Hematopoietic multipotent progenitor cell (in vitro differentiated cells): ENCODE data around the gene INSIG1. TPM values are rescaled to one million over a fixed set of nuclear protein-coding genes. Genes with fewer than 3 reads are reported as not detected.

Source experiments
- DNase-seq, 3 donors: peaks; one replicate each; pipeline ENCODE4 v3.0.0-alpha.2; 2011 to 2015; ENCODE audit warnings: low read depth in 2 of 3, low spot score in 2 of 3
- total RNA-seq: library from RNA; depleted of rRNA; stranded (reverse); fragments of >200 nt; gene quantifications from one replicate; pipeline ENCODE4 v1.2.3, GENCODE V29; 2012

The INSIG1 gene
- total RNA-seq, 1 donor: 95.9 TPM

DNA sequence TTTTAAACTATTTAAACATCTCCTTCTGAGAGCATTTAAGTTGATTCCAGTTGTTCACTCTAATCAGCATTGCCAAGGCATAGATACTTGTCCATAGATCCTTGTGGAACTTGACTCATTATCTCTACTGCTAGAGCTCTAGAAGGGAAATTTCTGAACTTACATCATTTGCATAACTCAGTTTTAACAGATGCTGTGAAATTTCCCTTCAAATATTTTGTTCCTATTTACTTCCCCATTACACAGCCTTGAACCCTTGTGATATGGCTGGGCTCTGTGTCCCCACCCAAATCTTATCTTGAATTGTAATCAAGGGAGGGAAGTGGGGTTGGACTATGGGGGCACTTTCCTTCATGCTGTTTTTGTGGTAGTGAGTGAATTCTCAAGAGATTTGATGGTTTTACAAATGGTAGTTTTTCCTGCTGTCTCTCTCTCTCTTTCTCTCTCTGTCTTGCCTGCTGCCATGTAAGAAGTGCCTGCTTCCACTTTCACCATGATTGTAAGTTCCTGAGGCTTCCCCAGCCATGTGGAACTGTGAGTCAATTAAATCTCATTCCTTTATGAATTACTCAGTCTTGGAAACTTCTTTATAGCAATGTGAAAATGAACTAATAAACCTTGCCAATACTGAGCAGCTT, 25.4 kb downstream of the INSIG1 start:
- DNase-seq: no peak

DNA sequence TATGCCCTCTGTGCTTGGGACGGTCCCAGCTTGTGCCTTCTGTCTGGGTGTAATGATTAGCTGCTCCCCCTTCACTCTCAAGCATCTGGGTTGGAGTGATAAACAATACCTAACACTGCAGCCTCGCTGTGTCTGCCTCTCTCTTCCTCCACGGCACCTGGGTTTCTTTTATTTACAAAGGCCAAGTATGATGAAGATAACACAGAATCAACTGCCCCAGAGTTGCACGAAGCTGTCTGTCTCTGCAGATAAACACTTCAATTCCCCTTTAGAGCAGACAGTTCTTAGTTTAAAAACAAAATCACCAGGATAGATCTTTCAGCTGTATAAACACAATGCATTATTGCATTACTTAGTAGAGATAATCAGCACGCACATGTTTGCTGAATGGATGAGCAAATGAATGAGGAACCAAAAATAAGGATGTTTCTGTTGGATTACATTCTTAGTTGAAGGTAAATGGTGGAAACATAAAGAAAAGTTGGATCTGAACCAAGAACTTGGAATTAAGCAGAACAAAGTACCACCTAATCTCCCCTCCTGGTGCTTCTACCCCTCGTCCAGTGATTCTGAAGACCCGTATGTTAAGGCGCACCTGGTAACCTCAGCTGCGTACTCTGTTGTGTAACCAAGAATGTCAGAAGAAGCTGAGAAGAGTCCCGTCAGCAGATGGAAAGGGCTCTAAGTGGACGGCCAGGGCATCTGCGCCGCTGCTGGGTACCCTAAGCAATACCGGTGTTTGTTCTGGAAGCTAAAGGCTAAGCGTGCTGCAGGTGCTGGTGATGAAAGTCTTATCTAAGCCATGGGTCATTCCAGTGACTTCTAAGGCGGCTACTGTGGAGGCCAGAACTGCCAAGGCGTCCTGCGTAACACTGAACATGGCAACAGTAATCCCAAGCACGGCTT, 26.6 kb downstream of the INSIG1 start:
- DNase-seq: peak in 1 of 3 donors; percentile 19

DNA sequence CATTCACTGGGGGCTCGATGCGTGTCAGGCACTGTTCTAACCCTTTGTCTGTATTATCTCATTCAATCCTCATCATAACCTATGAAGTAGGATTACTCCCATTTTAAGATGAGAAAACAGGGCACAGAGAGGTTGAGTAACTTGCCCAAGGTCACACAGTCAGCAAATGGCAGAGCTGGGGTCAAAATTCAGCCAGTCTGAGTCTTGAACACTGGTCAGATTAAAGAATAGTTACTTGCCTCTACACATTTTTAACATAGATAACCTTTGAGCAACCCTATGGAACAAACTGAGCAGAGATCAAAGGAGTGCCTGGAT, 27.2 kb downstream of the INSIG1 start:
- no peak for DNase-seq

DNA sequence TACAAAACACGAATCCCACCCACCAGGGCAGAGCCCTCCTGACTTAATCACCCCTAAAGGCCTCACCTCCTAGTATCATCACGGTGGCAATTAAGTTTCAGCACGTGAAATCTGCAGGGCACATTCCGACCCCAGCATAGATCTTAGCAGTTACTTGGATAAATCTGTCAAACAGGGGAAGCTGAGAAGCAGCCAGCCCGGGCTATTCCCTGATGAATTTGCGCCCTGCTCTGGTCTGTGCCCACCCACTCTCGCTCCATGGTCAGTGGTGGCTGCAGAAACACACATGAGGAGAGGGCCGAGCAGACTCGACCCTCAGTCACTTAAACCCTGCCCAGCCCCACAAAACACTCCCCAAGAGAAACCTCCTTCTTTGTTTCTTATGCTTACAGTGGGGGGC, 28.7 kb downstream of the INSIG1 start:
- no peak for DNase-seq

DNA sequence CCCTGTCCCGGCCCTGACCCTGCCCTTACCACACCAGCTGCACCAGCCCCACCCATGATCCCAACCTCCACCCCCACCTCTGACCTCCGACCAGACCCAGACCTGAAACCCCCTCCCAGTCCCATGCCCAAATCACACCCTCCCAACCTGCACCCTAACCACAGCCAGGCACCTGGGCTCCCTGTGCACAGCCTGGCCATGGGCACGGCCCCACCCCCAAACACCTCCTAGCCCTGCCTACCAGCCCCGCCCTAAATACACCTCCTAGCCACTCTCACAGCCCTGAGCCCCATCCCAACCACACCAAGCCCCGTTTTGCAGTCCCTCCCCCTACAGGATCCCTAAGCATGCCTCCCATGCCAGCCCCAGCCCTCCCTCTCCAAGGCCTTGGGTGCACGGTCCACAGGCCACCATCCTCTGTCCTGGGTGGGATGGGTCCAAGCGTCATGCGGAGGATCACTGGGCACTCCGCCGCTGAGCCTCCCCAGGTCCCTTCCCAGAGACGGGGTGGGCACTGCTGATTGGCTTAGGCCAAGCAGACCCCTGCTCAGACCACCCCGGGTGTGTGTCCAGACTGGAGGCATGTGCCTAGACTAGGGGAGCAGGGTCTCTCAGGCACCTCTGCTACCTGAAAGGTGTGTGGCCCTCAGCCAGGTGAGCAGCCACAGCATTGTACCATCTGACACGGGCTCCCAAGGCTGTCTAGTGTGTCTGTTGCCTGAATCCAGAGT, 30.1 kb downstream of the INSIG1 start:
- no peak for DNase-seq

DNA sequence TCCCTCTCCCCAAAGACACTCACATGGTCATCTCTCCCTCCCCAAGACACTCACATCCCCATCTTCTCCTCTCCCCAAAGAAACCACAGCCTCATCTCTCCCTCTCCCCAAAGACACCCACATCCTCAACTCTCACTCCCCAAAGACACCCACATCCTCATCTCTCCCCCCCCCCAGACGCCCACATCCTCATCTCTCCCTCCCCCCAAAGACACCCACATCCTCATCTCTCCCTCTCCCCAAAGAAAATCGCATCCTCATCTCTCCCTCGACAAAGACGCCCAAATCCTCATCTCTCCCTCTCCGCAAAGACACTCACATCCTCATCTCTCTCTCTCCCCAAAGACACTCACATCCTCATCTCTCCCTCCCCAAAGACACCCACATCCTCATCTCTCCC, 31.5 kb downstream of the INSIG1 start:
- DNase-seq: no peak

DNA sequence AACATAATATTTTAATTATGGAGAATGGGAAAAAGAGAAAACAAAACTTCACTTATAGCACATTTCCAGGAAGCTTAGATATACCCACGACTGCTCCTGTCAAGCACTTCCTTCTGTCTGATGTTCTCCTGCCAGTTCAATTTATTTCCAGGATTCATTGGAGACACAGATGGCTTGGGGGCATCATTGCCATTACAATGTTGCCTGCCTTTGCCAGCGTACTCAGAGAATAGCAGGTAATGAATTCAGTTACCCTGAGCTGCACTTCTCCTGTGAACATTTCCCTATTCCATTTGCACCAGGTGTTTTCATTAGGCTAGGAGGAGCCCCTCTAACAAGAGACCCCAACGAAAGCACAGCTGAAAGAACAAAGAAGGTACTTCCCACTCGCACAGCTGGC, 33.7 kb downstream of the INSIG1 start:
- no peak for DNase-seq

DNA sequence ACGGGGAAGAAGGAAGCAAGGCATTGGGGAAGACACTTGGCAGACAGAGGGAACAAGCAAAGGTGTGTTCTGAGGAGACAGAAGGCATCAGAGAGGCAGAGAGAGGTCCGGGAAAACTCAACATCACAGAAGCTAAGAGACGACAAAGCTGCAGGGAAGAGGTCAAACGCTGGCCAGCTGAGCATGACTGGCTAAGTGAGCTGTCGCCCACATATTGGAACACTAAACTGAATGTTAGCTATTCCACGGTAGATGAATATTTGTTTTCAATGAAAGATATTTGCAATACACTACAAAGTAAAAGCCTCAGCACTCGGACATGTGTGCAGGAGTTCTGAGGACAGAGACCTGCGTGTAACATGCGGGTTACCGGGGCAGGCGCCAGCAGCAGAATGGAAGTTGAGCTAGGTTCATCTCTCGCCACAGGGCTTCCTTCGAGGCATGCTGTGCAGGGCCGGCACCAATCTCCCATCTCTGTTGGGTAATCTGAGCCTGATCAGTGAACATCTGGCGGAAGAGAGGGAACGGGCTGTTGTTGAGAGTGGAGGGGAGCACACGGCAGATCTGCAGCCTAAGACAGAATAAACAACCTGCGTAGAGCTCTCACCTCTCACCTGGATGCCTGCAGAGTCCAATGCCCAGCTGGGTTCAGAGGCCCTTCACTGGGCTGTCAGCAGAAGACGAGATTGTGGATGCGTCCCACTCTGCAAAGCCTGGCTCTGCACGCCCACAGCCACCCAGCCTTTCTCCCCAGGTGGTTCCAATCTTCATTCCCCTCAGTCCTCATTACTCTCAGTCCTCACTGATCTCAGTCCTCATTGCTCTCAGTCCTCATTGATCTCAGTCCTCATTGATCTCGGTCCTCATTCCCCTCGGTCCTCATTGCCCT, 35.9 kb downstream of the INSIG1 start:
- no peak for DNase-seq

DNA sequence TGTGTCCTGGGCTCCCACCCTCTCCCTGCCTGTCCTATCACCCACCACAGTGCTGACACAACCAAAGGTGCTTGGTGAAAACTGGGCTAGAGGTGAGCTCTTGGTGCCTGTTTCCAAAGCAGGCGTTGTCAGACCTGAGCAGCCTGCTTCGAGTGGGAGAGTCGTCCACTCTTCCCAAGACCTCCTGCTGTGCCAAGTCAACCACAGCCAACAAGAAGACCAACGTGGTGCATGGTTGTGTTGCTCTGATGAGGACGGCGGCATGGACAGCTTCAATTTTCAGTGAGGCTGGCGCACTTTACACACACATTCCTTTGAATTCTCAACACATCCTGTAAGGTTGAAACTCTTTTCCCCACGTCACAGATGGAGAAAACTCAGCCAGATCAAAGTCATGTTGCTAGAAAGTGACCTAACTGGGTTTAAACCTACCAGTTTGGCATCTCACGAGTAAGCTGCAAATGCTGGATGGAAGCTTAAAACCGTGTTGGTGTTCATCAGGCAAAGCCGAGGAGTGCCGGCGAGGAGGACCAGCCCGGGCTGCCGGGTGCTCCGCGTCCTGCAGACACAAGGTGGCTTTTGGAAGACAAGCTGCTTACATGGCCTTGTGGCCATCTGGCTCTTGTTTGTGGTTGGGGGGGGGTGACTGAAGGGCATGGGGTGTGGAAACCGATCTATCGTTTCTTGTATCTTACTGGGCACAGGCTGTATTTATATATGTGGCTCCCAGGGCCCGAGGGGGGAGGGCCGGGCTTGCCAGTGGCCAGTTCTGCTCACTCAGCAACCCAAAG, 39.3 kb downstream of the INSIG1 start:
- no peak for DNase-seq

DNA sequence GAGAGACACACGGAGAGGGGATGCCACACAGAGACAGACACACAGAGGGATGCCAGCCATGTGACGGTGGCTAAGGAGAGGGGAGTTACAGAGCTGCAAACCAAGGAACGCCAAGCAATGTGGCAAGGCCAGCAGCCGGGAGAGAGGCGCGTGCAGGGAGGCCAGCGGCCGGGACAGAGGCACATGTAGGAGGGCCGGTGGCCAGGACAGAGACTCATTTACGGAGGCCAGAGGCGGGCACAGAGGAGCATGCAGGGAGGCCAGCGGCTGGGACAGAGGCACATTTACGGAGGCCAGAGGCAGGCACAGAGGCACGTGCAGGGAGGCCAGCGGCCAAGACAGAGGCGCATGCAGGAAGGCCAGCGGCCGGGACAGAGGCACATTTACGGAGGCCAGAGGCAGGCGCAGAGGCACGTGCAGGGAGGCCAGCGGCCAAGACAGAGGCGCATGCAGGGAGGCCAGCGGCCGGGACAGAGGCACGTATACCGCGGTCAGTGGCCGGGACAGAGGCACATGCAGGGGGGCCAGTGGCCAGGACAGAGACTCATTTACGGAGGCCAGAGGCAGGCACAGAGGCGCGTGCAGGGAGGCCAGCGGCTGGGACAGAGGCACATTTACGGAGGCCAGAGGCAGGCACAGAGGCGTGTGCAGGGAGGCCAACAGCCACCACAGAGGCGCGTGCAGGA, 40.4 kb downstream of the INSIG1 start:
- DNase-seq: no peak

DNA sequence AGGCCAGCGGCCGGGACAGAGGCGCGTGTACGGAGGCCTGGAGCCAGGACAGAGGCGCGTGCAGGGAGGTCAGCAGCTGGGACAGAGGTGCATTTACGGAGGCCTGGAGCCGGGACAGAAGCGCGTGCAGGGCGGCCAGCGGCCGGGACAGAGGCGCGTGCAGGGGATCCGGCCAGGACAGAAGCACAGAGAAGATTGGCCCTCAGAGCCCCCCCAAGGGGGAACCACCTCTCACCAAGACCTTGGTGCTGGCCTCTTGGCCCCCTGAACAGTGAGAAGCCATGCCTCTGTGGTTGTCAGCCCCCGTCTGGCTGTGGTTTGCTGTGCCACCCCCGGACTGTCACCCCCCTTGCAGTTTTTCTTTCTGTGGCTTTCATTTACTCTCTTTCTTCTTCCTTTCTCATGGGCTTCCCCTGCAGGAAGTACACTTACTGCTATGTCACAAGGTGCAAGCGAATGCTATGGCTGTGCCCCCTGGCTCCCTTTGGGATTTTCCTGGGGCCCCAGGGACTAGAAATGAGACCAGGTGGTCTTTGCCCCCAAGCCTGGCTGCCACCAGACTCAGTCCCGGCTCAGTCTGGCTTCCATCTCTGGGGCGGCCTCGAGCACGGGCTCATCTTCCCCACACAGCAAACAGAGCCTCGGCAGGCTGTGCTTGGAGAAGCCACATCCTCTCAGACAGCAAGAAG, 41.1 kb downstream of the INSIG1 start:
- peak in 1 of 3 donors; percentile 48 for DNase-seq

DNA sequence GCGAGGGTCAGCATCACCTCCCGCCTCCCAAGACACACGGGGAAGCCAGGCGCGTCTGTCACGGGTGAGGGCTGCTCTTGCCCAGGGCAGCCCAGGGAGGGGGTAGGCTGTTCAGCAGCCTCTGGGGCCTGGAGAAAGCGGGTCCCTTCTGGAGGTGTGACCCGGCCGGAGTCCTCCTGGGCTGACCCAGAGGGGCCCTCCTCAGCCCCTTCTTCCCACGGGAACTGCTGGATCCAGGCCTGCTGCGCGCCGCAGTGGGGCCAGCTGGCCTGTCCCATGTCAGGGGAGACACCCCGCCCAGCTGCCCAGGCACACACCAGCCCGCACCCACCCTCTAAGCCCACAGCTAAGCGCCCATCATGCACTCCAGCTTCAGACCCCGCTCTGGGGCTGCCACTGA, 41.8 kb downstream of the INSIG1 start:
- no peak for DNase-seq

DNA sequence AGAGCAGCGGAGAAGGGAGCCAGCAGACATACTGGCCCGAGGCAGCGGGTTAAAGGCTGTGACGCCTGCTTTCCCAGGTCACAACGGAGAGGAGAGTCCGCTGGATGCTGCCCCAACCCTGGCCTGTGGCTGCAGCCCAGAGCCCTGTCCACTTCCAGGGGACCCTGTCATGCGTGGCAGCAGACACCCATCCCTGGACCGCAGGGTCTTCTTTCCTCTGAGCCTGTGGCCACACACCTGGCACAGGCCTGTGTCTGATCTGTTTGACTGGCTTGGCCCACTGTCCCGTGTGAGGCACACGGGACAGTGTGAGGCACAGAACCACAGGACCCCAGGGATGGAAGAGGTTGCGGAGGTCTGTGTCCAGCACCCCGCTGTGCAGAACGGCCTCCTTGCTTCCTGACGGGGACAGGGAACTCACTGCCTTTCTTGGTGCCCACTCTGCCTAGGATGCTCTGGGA, 42.4 kb downstream of the INSIG1 start:
- no peak for DNase-seq

DNA sequence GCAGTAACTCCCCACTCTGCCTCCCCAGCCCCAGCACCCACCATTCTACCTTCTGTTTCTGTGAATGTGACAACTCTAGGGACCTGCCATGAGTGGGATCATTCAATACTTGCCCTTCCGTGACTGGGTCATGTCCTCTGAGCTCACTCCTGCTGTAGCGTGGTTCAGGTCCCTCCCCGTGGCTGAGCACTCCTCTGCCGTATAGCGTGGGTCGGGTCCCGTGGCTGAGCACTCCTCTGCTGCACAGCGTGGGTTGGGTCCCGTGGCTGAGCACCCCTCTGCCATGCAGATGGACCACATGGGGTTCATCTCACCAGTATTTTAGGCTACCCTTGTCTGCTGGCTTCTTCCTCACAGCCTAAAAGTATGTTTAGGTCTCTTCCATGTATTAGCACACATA, 43.0 kb downstream of the INSIG1 start:
- no peak for DNase-seq

DNA sequence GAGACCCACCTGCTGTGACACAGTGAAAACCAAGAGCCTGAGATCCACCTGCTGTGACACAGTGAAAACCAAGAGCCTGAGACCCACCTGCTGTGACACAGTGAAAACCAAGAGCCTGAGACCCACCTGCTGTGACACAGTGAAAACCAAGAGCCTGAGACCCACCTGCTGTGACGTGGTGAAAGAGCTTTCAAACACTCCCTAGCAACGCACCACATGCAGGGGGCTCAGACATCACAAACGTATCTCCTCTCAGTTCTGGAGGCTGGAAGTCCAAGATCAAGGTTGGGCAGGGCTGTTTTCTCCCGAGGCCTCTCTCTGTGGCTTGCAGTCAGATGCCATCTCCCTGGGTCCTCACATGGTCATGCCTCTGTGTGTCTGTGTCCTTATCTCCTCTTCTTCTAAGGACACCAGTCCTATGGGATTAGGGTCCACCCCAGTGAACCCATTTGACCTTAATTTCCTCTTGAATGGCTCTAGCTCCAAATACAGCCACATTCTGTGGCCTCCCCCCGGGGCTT, 43.8 kb downstream of the INSIG1 start:
- no peak for DNase-seq

DNA sequence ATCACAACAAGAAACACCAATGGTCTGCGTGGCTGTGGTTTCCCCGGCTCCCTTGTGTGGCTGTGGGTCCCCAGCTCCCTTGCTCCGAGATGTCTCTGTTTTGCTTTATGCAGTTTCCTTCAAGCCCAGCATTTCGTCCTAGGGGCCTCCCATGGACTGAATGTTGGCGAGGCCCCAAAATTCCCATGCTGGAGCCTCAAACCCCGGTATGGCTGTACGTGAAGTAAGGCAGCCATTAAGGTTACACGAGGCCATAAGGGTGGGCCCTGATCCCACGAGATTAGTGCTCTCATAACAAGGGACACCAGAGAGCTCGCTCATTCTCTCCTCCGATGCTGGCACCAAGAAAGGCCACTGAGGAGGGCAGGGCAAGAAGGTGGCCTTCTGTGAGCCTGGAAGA, 44.6 kb downstream of the INSIG1 start:
- DNase-seq: no peak

DNA sequence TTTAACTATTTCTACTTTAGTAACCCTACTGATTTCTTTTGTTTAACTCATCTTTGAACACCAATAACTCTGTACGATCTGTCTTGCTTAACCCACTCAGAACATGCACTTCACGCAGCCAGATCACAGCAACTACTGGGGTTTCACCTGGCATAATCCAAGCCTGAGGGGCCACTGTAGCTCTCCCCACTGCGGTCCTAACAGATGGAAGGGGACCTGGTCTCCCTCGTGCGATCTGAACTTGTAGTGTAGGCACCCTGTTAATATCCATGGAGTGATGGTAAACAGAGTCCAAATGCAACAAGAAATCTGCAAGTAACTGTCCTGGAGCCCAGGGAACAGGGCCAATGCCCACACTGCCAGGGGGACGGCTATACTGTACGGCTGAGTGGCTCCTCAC, 45.5 kb downstream of the INSIG1 start:
- no peak for DNase-seq

DNA sequence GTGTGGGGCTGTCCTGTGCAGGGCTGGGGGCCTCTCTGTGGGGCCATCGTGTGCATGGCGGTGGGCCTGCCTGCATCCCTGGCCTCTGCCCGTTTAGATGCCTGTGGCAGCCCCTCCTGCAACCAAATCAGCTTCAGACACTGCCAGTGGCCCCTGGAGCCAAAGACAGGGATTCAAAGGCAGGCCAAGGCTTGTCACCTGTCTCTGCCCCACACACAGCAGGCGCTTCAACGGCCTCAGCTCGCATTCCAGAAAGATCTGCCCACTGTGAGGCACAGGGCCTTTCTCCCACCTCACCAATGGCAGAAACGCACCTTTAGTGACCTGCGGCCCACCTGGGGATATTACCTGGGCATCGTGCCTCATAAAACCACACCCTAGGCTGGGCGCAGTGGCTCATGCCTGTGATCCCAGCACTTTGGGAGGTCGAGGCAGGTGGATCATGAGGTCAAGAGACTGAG, 46.0 kb downstream of the INSIG1 start:
- DNase-seq: no peak
